Trophoblast cell (in vitro differentiated cells and primary cell): ENCODE data around the gene C10orf71.

Experiments
- DNase-seq, 2 donors: peaks; one replicate each; pipeline ENCODE4 v3.0.0-alpha.2; 2016
- H2AFZ ChIP-seq: 2 replicates; pipeline ENCODE4 v1.6.1; 2013; ENCODE audit warnings: low read length, moderate library complexity, mild to moderate bottlenecking; ENCODE audit not compliant: insufficient read depth, poor library complexity
- H2AK5ac ChIP-seq: 2 replicates; pipeline ENCODE4 v1.6.1; 2013; ENCODE audit warnings: mild to moderate bottlenecking, low read length
- H2BK120ac ChIP-seq: 2 replicates; pipeline ENCODE4 v1.6.1; 2013; ENCODE audit warnings: low read length, mild to moderate bottlenecking, moderate library complexity; ENCODE audit not compliant: insufficient read depth, poor library complexity
- H2BK12ac ChIP-seq: 2 replicates; pipeline ENCODE4 v1.6.1; 2013; ENCODE audit warnings: mild to moderate bottlenecking, low read length, moderate library complexity
- H2BK5ac ChIP-seq: 2 replicates; pipeline ENCODE4 v1.6.1; 2013; ENCODE audit warnings: low read length, low read depth, moderate library complexity, mild to moderate bottlenecking; ENCODE audit not compliant: poor library complexity
- H3K14ac ChIP-seq: 2 replicates; pipeline ENCODE4 v1.6.1; 2013; ENCODE audit warnings: mild to moderate bottlenecking, low read length
- H3K18ac ChIP-seq: 2 replicates; pipeline ENCODE4 v1.6.1; 2013; ENCODE audit warnings: mild to moderate bottlenecking, low read length
- H3K23ac ChIP-seq: 2 replicates; pipeline ENCODE4 v1.6.1; 2013; ENCODE audit warnings: low read length
- H3K27ac ChIP-seq: 2 replicates; pipeline ENCODE4 v1.5.1; 2013; ENCODE audit warnings: low read depth, mild to moderate bottlenecking, inconsistent platforms, low read length, moderate library complexity
- H3K27me3 ChIP-seq: 2 replicates; pipeline ENCODE4 v1.6.1; 2013; ENCODE audit warnings: inconsistent platforms, mild to moderate bottlenecking, low read length, moderate library complexity; ENCODE audit not compliant: insufficient read depth
- H3K36me3 ChIP-seq, 2 experiments: 1 replicate in 1 of 2; 2 replicates in 1 of 2; pipeline ENCODE4 v1.6.1; 2013; ENCODE audit warnings: low read length in 2 of 2, mild to moderate bottlenecking in 2 of 2, moderate library complexity in 1 of 2; ENCODE audit not compliant: insufficient read depth in 2 of 2, control insufficient read depth in 1 of 2
- H3K4ac ChIP-seq: 2 replicates; pipeline ENCODE4 v1.6.1; 2013; ENCODE audit warnings: low read depth, mild to moderate bottlenecking, low read length, moderate library complexity
- H3K4me1 ChIP-seq, 2 experiments: 1 replicate in 1 of 2; 2 replicates in 1 of 2; pipeline ENCODE4 v1.6.1; 2013; ENCODE audit warnings: low read length in 2 of 2, mild to moderate bottlenecking in 2 of 2, moderate library complexity in 1 of 2; ENCODE audit not compliant: insufficient read depth in 2 of 2, control insufficient read depth in 1 of 2
- H3K4me2 ChIP-seq: 2 replicates; pipeline ENCODE4 v1.6.1; 2013; ENCODE audit warnings: inconsistent platforms, mild to moderate bottlenecking, low read length, moderate library complexity
- H3K4me3 ChIP-seq: 2 replicates; pipeline ENCODE4 v1.5.1; 2013; ENCODE audit warnings: mild to moderate bottlenecking, low read depth, low read length, inconsistent platforms
- H3K79me1 ChIP-seq: one replicate; pipeline ENCODE4 v1.6.1; 2013; ENCODE audit warnings: low read length
- H3K79me2 ChIP-seq: 2 replicates; pipeline ENCODE4 v1.6.1; 2013; ENCODE audit warnings: low read length, mild to moderate bottlenecking; ENCODE audit not compliant: control insufficient read depth, insufficient read depth, poor library complexity
- H3K9ac ChIP-seq: 2 replicates; pipeline ENCODE4 v1.6.1; 2013; ENCODE audit warnings: mild to moderate bottlenecking, low read length
- H3K9me3 ChIP-seq: 2 replicates; pipeline ENCODE4 v1.6.1; 2013; ENCODE audit warnings: low read depth, mild to moderate bottlenecking, control low read depth, inconsistent platforms, low read length; ENCODE audit not compliant: insufficient read depth
- H4K12ac ChIP-seq: 2 replicates; pipeline ENCODE4 v1.6.1; 2013; ENCODE audit warnings: low read depth, mild to moderate bottlenecking, low read length, moderate library complexity
- H4K8ac ChIP-seq: 2 replicates; pipeline ENCODE4 v1.6.1; 2013; ENCODE audit warnings: low read depth, mild to moderate bottlenecking, low read length, moderate library complexity
- H4K91ac ChIP-seq: one replicate; pipeline ENCODE4 v1.6.1; 2013; ENCODE audit warnings: low read depth, mild to moderate bottlenecking, low read length, moderate library complexity
- WGBS: extraction: QIAGEN DNeasy Blood & Tissue Kit; methylation state at CpG from one replicate; pipeline ENCODE4 v1.1.7; 2013; ENCODE audit warnings: missing lambda C conversion rate; ENCODE audit not compliant: insufficient read length, insufficient coverage; ENCODE audit errors: extremely low coverage; 5-methylcytosine and 5-hydroxymethylcytosine counted together

Gene C10orf71

GRCh38 chr10:49258350-49258683 lies 40.7 kb upstream of the C10orf71 start:
- Histone ChIP-seq H4K12ac (no peak overlapping the region), H3K27ac (no peak overlapping the region)

GRCh38 chr10:49260644-49261296 lies 38.2 kb upstream of the C10orf71 start:
- Histone ChIP-seq H2BK5ac (no peak overlapping the region), H3K14ac (no peak overlapping the region), H3K18ac (no peak overlapping the region), H3K4me3 (peak overlapping the region; percentile 44), H3K9ac (no peak overlapping the region), H3K27me3 (no peaks in the 10 kb centered on the region), H3K9me3 (peaks cover 5% of the 10 kb centered on the region), H2AFZ (no peak overlapping the region), H4K12ac (no peak overlapping the region), H4K91ac (no peak overlapping the region), H3K4me1 (peaks cover 5% of the 10 kb centered on the region in 2 experiments), H3K4ac (no peak overlapping the region), H2AK5ac (no peak overlapping the region), H3K23ac (no peak overlapping the region), H3K27ac (no peak overlapping the region), H3K79me2 (no peaks in the 10 kb centered on the region), H2BK12ac (no peak overlapping the region), H3K36me3 (no peaks in the 10 kb centered on the region), H3K4me2 (no peak overlapping the region), H3K79me1 (no peaks in the 10 kb centered on the region), H2BK120ac (no peak overlapping the region), H4K8ac (no peak overlapping the region)
- no peak for DNase-seq
- WGBS, result no CpG with 5 or more reads among the region's 4 CpGs

More at GRCh38 chr10:49258350-49258683, 40.7 kb upstream of the C10orf71 start:
- Histone ChIP-seq H2AFZ (no peak overlapping the region), H3K14ac (no peak overlapping the region), H3K18ac (no peak overlapping the region), H4K8ac (no peak overlapping the region), H2BK12ac (no peak overlapping the region), H3K4me3 (no peak overlapping the region), H3K9ac (no peak overlapping the region), H3K79me2 (no peaks in the 10 kb centered on the region), H3K36me3 (no peaks in the 10 kb centered on the region), H3K4me2 (no peak overlapping the region), H3K79me1 (no peaks in the 10 kb centered on the region), H2AK5ac (no peak overlapping the region), H3K27me3 (no peaks in the 10 kb centered on the region), H3K4ac (no peak overlapping the region), H2BK120ac (no peak overlapping the region), H2BK5ac (no peak overlapping the region), H3K4me1 (peaks cover 5% of the 10 kb centered on the region in 2 experiments), H3K9me3 (peaks cover 2% of the 10 kb centered on the region), H3K23ac (no peak overlapping the region), H4K91ac (no peak overlapping the region)
- DNase-seq, result no peak

- peaks cover 5% of the 10 kb centered on the region for H3K9me3 ChIP-seq
- H3K79me1 ChIP-seq, result no peaks in the 10 kb centered on the region
- no peak overlapping the region for H4K12ac ChIP-seq
- no peak overlapping the region for H3K4me2 ChIP-seq
- H3K4ac ChIP-seq, result no peak overlapping the region
- H3K36me3 ChIP-seq, result no peaks in the 10 kb centered on the region
- DNase-seq, result no peak
- H2BK12ac ChIP-seq, result no peak overlapping the region
- no peaks in the 10 kb centered on the region for H3K27me3 ChIP-seq
- no peak overlapping the region for H2AK5ac ChIP-seq
- no CpG with 5 or more reads among the region's 3 CpGs for WGBS
- H2BK120ac ChIP-seq, result no peak overlapping the region
- no peak overlapping the region for H3K4me3 ChIP-seq
- no peak overlapping the region for H3K14ac ChIP-seq
- peaks cover 5% of the 10 kb centered on the region in 2 experiments for H3K4me1 ChIP-seq
- H3K9ac ChIP-seq, result no peak overlapping the region
- H3K27ac ChIP-seq, result no peak overlapping the region
- no peaks in the 10 kb centered on the region for H3K79me2 ChIP-seq
- H3K23ac ChIP-seq, result no peak overlapping the region
- no peak overlapping the region for H2AFZ ChIP-seq
- no peak overlapping the region for H3K18ac ChIP-seq
- no peak overlapping the region for H2BK5ac ChIP-seq
- no peak overlapping the region for H4K91ac ChIP-seq
- H4K8ac ChIP-seq, result no peak overlapping the region
These were observed 35.4 kb upstream of the C10orf71 start for GRCh38 chr10:49263591-49263990.

- no peak overlapping the region for H4K12ac ChIP-seq
- no peak overlapping the region for H3K4me2 ChIP-seq
These were observed 34.7 kb upstream of the C10orf71 start for GRCh38 chr10:49264177-49264677.

More at GRCh38 chr10:49264177-49264677, 34.7 kb upstream of the C10orf71 start:
- no peak overlapping the region for H4K8ac ChIP-seq
- H3K27me3 ChIP-seq, result no peaks in the 10 kb centered on the region
- H2BK12ac ChIP-seq, result no peak overlapping the region
- no peak overlapping the region for H3K23ac ChIP-seq
- no peak overlapping the region for H3K14ac ChIP-seq
- no peak overlapping the region for H2AK5ac ChIP-seq
- no peak overlapping the region for H3K27ac ChIP-seq
- H3K18ac ChIP-seq, result no peak overlapping the region
- no peaks in the 10 kb centered on the region for H3K79me1 ChIP-seq
- no CpG with 5 or more reads among the region's 3 CpGs for WGBS
- H2BK120ac ChIP-seq, result no peak overlapping the region
- H3K79me2 ChIP-seq, result no peaks in the 10 kb centered on the region
- H3K4ac ChIP-seq, result no peak overlapping the region
- peaks cover 5% of the 10 kb centered on the region in 2 experiments for H3K4me1 ChIP-seq
- peaks cover 5% of the 10 kb centered on the region for H3K9me3 ChIP-seq
- no peak overlapping the region for H2BK5ac ChIP-seq
- DNase-seq, result no peak
- H2AFZ ChIP-seq, result no peak overlapping the region
- no peak overlapping the region for H3K9ac ChIP-seq
- H3K4me3 ChIP-seq, result no peak overlapping the region
- no peaks in the 10 kb centered on the region for H3K36me3 ChIP-seq
- H4K91ac ChIP-seq, result no peak overlapping the region
